Osteocyte (in vitro differentiated cells): ENCODE data around the gene SEH1L. TPM values are rescaled to one million over a fixed set of nuclear protein-coding genes. Genes with fewer than 3 reads are reported as not detected.
A peak's percentile ranks its signal among the peaks of the same experiment; 100 is the strongest.

Experiments
- DNase-seq: peaks from one replicate; pipeline ENCODE4 v3.0.0; 2021; ENCODE audit warnings: mixed read lengths; ENCODE audit not compliant: unreplicated experiment; ENCODE audit errors: extremely low spot score
- H3K27ac Mint-ChIP-seq: one replicate; pipeline ENCODE4 v1.8.0; 2021; ENCODE audit warnings: mild to moderate bottlenecking, mixed read lengths; ENCODE audit not compliant: unreplicated experiment
- H3K27me3 Mint-ChIP-seq: one replicate; pipeline ENCODE4 v1.8.0; 2021; ENCODE audit warnings: mixed read lengths; ENCODE audit not compliant: unreplicated experiment
- H3K36me3 Mint-ChIP-seq: one replicate; pipeline ENCODE4 v1.8.0; 2021; ENCODE audit warnings: mixed read lengths; ENCODE audit not compliant: unreplicated experiment
- H3K4me1 Mint-ChIP-seq: one replicate; pipeline ENCODE4 v1.8.0; 2021; ENCODE audit warnings: mixed read lengths; ENCODE audit not compliant: unreplicated experiment
- H3K4me3 Mint-ChIP-seq: one replicate; pipeline ENCODE4 v1.8.0; 2021; ENCODE audit warnings: mild to moderate bottlenecking, moderate library complexity, mixed read lengths; ENCODE audit not compliant: unreplicated experiment
- H3K9me3 Mint-ChIP-seq: one replicate; pipeline ENCODE4 v1.8.0; 2021; ENCODE audit warnings: mixed read lengths; ENCODE audit not compliant: unreplicated experiment
- CTCF ChIP-seq: fragments of 200-600 bp; sonication (generic); IDR thresholded peaks from 2 replicates; pipeline ENCODE4 v1.5.0; 2021; ENCODE audit warnings: antibody characterized with exemption, mild to moderate bottlenecking, moderate library complexity
- total RNA-seq: library from RNA; stranded (reverse); gene quantifications from 2 replicates; pipeline ENCODE4 v1.2.1, GENCODE V29; 2021

Gene SEH1L
- total RNA-seq, 1 donor from 2014 or later: 47.5 TPM

DNA sequence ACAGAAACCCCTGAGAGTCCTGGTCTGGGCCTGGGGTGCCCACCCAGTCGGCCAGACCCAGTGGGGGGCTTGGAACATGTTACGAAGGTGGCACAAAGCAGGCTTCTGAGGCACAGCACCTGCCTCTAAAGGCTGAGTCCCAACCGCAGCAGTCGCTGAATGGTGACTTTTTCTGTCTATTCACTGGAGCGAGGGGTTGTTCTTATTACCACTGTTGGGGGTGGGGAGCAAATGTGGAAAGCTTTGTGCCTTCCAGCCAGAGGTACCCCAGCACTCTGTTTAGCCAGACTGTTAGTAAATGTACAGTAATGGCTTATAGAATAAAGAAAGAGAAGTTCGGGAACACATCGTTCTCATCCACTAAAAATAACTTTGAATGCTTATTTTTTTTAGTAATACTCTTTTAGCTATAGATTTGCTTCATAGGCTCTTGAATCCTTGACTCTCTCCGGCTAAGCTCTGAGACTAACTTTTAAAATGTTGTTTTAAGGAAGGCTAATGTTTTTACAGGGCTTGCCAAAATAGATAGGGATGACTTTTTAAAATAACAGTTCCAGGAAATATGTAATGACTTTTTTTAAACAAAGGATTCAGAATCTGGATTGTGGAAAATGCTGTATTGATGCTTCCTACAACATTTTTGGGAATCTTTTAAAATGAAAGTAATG is 40.4 kb upstream of the SEH1L start:
- no peaks in the 10 kb centered on the region for H3K36me3 Mint-ChIP-seq
- H3K9me3 Mint-ChIP-seq: no peaks in the 10 kb centered on the region
- peak overlapping the region; percentile 99 for H3K27ac Mint-ChIP-seq
- H3K4me1 Mint-ChIP-seq: peaks cover 41% of the 10 kb centered on the region
- no peaks in the 10 kb centered on the region for H3K27me3 Mint-ChIP-seq
- H3K4me3 Mint-ChIP-seq: peak overlapping the region; percentile 71
- no peak for TF ChIP-seq CTCF
- DNase-seq: no peak

DNA sequence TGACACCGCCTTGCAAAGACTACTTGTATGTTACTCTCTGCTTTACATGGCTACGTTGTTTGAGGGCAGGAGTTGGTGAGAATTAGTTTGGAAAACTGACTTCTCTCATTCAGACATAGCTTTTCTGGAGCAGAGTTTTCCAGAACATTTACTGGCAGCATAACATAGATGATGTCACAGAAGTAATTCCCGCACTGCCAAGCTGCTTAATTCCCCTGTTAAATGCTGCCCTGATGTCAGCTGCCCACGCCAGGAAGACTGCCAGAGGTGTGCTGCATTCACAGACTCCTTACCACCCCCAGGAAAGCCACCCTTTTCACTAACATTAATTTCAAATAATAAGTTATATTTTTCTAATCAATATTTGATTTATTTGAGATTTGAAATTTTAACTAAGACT is 39.1 kb upstream of the SEH1L start:
- no peak for DNase-seq
- peak overlapping the region; percentile 99 for H3K27ac Mint-ChIP-seq
- no peak for TF ChIP-seq CTCF
- peaks cover 11% of the 10 kb centered on the region for H3K9me3 Mint-ChIP-seq
- H3K4me3 Mint-ChIP-seq: no peak overlapping the region
- no peaks in the 10 kb centered on the region for H3K36me3 Mint-ChIP-seq
- H3K4me1 Mint-ChIP-seq: peaks cover 41% of the 10 kb centered on the region
- no peaks in the 10 kb centered on the region for H3K27me3 Mint-ChIP-seq

- no peak for DNase-seq
- peaks cover 28% of the 10 kb centered on the region for H3K4me1 Mint-ChIP-seq
- H3K27me3 Mint-ChIP-seq: no peaks in the 10 kb centered on the region
- H3K27ac Mint-ChIP-seq: no peak overlapping the region
- H3K4me3 Mint-ChIP-seq: no peak overlapping the region
- TF ChIP-seq CTCF: no peak
- no peaks in the 10 kb centered on the region for H3K36me3 Mint-ChIP-seq
- H3K9me3 Mint-ChIP-seq: peaks cover 16% of the 10 kb centered on the region
These were observed 36.5 kb upstream of the SEH1L start for GRCh38 chr18:12911025-12911928.

GRCh38 chr18:12911929-12912703 is 35.7 kb upstream of the SEH1L start:
- TF ChIP-seq CTCF: no peak
- Mint-ChIP-seq H3K36me3 (no peaks in the 10 kb centered on the region), H3K27ac (no peak overlapping the region), H3K27me3 (no peaks in the 10 kb centered on the region), H3K4me3 (no peak overlapping the region), H3K4me1 (peaks cover 19% of the 10 kb centered on the region), H3K9me3 (peaks cover 16% of the 10 kb centered on the region)
- no peak for DNase-seq
